Fibroblast of lung (primary cell): ENCODE data around the gene USP24. TPM values are rescaled to one million over a fixed set of nuclear protein-coding genes. Genes with fewer than 3 reads are reported as not detected.

Experiments used
- DNase-seq, 2 donors: peaks; one replicate each; pipeline versions ENCODE4 v3.0.0 to v3.0.0-alpha.2; 2010; ENCODE audit warnings: low read depth in 2 of 2
- H2AFZ ChIP-seq: 2 replicates; pipeline ENCODE4 v1.5.1; 2012; ENCODE audit warnings: low read length, control low read depth, inconsistent platforms
- H3K27ac ChIP-seq: 2 replicates; pipeline ENCODE4 v1.5.1; 2011; ENCODE audit warnings: low read length, control low read depth; ENCODE audit not compliant: insufficient read depth
- H3K27me3 ChIP-seq: 2 replicates; pipeline ENCODE4 v1.5.1; 2011; ENCODE audit warnings: mild to moderate bottlenecking, low read length; ENCODE audit not compliant: control insufficient read depth, insufficient read depth
- H3K36me3 ChIP-seq: 2 replicates; pipeline ENCODE4 v1.5.1; 2011; ENCODE audit warnings: low read length; ENCODE audit not compliant: control insufficient read depth, insufficient read depth
- H3K4me1 ChIP-seq: 2 replicates; pipeline ENCODE4 v1.5.1; 2011; ENCODE audit warnings: low read length; ENCODE audit not compliant: control insufficient read depth, insufficient read depth; ENCODE audit errors: extremely low read depth
- H3K4me2 ChIP-seq: 2 replicates; pipeline ENCODE4 v1.5.1; 2011; ENCODE audit warnings: low read length, control low read depth; ENCODE audit not compliant: insufficient read depth; ENCODE audit errors: extremely low read depth
- H3K4me3 ChIP-seq, 4 experiments: fragments of 200-600 bp in 1 of 4; sonication (generic) in 1 of 4; replicated peaks in 1 of 4; 2 replicates each; pipeline ENCODE4 v1.5.1; 2011 to 2016; ENCODE audit warnings: low read length in 4 of 4, low read depth in 3 of 4, mild to moderate bottlenecking in 3 of 4, control low read depth in 2 of 4, inconsistent platforms in 1 of 4, mixed read lengths in 1 of 4; ENCODE audit not compliant: insufficient read depth in 1 of 4; ENCODE audit errors: control extremely low read depth in 1 of 4
- H3K79me2 ChIP-seq: 2 replicates; pipeline ENCODE4 v1.5.1; 2012; ENCODE audit warnings: mild to moderate bottlenecking, low read length, inconsistent platforms; ENCODE audit not compliant: control insufficient read depth, insufficient read depth
- H3K9ac ChIP-seq: 2 replicates; pipeline ENCODE4 v1.5.1; 2011; ENCODE audit warnings: mild to moderate bottlenecking, low read length, control low read depth; ENCODE audit not compliant: insufficient read depth
- H3K9me3 ChIP-seq: 2 replicates; pipeline ENCODE4 v1.5.1; 2012; ENCODE audit warnings: low read depth, low read length; ENCODE audit not compliant: control insufficient read depth, insufficient read depth
- H4K20me1 ChIP-seq: 2 replicates; pipeline ENCODE4 v1.5.1; 2011; ENCODE audit warnings: low read length; ENCODE audit not compliant: control insufficient read depth, insufficient read depth; ENCODE audit errors: extremely low read depth
- EZH2 ChIP-seq: IDR thresholded peaks from 2 replicates; pipeline ENCODE4 v1.5.1; 2012; ENCODE audit warnings: low read length, control low read depth, mild to moderate bottlenecking; ENCODE audit errors: missing control alignments
- polyA plus RNA-seq, 2 donors: library from polyadenylated mRNA; depleted of rRNA in 1 of 2; stranded (reverse) in 1 of 2; unstranded in 1 of 2; fragments of >200 nt; gene quantifications; 2 replicates each; pipeline ENCODE4 v1.2.1, GENCODE V29; 2011 to 2012; ENCODE audit warnings: missing spikeins in 1 of 2
- total RNA-seq: library from RNA; depleted of rRNA; stranded (reverse); fragments of >200 nt; gene quantifications from 2 replicates; pipeline ENCODE4 v1.2.1, GENCODE V29; 2014
- TF ChIP-seq, protein P1 (sequence below), 2 donors: IDR thresholded peaks in 1 of 2; conservative IDR thresholded peaks in 1 of 2; 1 replicate in 1 of 2; 2 replicates in 1 of 2; pipeline ENCODE4 v1.5.1; 2011 to 2012; ENCODE audit warnings: low read length in 2 of 2, control low read depth in 1 of 2, inconsistent platforms in 1 of 2, low read depth in 1 of 2, mild to moderate bottlenecking in 1 of 2

USP24 gene
- total and polyA plus RNA-seq, 2 donors (not counting 1 experiment from before 2014, with no cell fraction given): 16.4 to 63.9 TPM

GRCh38 chr1:55179177-55179835, 35.9 kb downstream of the USP24 start:
- H3K9ac ChIP-seq: no peak overlapping the region
- no peak overlapping the region for H2AFZ ChIP-seq
- no peaks in the 10 kb centered on the region for H3K36me3 ChIP-seq
- no peak overlapping the region for H3K27ac ChIP-seq
- no peaks in the 10 kb centered on the region for H3K9me3 ChIP-seq
- H3K79me2 ChIP-seq: peaks cover 44% of the 10 kb centered on the region
- H4K20me1 ChIP-seq: no peaks in the 10 kb centered on the region
- H3K27me3 ChIP-seq: no peaks in the 10 kb centered on the region
- H3K4me3 ChIP-seq: no peak overlapping the region
- DNase-seq: peak in 1 of 2 donors; percentile 19
- TF ChIP-seq, protein P1, sequence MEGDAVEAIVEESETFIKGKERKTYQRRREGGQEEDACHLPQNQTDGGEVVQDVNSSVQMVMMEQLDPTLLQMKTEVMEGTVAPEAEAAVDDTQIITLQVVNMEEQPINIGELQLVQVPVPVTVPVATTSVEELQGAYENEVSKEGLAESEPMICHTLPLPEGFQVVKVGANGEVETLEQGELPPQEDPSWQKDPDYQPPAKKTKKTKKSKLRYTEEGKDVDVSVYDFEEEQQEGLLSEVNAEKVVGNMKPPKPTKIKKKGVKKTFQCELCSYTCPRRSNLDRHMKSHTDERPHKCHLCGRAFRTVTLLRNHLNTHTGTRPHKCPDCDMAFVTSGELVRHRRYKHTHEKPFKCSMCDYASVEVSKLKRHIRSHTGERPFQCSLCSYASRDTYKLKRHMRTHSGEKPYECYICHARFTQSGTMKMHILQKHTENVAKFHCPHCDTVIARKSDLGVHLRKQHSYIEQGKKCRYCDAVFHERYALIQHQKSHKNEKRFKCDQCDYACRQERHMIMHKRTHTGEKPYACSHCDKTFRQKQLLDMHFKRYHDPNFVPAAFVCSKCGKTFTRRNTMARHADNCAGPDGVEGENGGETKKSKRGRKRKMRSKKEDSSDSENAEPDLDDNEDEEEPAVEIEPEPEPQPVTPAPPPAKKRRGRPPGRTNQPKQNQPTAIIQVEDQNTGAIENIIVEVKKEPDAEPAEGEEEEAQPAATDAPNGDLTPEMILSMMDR (conservative IDR thresholded peaks at IDR 0.05 in 1 of 2, IDR thresholded peaks at IDR 0.05 in 1 of 2; ENCODE audit: low read depth in 1 of 2, low read length in 2 of 2): no peak
- TF ChIP-seq EZH2: no peak
- H3K4me2 ChIP-seq: no peak overlapping the region
- H3K4me1 ChIP-seq: no peaks in the 10 kb centered on the region

DNA sequence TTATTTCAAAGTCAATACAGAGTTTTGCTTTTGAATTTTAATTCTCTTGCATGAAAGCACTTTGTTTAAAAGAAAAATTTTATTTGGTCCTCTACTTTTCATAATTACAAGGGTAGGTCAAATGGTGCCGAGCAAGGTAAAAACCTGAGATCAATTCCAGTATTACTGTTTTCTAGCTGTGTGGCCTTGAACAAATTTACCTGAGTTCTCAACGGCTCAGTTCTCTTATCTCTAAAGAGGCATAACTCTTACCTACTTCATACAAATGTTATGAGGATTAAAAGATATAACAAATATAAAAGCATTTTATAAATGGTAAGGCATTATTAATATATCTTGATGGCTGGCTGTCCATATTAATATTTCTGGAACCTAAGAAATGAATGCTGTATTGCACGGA, 42.5 kb downstream of the USP24 start:
- no peaks in the 10 kb centered on the region for H3K36me3 ChIP-seq
- no peak for DNase-seq
- H3K4me2 ChIP-seq: no peak overlapping the region
- H3K79me2 ChIP-seq: no peaks in the 10 kb centered on the region
- no peak overlapping the region for H3K4me3 ChIP-seq
- H2AFZ ChIP-seq: no peak overlapping the region
- no peaks in the 10 kb centered on the region for H3K9me3 ChIP-seq
- H3K4me1 ChIP-seq: no peaks in the 10 kb centered on the region
- H3K27ac ChIP-seq: no peak overlapping the region
- H3K9ac ChIP-seq: no peak overlapping the region
- H3K27me3 ChIP-seq: no peaks in the 10 kb centered on the region
- H4K20me1 ChIP-seq: no peaks in the 10 kb centered on the region
- no peak for TF ChIP-seq EZH2
- TF ChIP-seq, protein P1 (conservative IDR thresholded peaks at IDR 0.05 in 1 of 2, IDR thresholded peaks at IDR 0.05 in 1 of 2; ENCODE audit: low read depth in 1 of 2, low read length in 2 of 2): no peak

GRCh38 chr1:55172272-55172671, 42.9 kb downstream of the USP24 start:
- Histone ChIP-seq H2AFZ (no peak overlapping the region), H3K79me2 (no peaks in the 10 kb centered on the region), H3K27me3 (no peaks in the 10 kb centered on the region), H3K27ac (no peak overlapping the region), H3K36me3 (no peaks in the 10 kb centered on the region), H3K9ac (no peak overlapping the region), H3K9me3 (no peaks in the 10 kb centered on the region), H3K4me2 (no peak overlapping the region), H3K4me3 (no peak overlapping the region), H3K4me1 (no peaks in the 10 kb centered on the region), H4K20me1 (no peaks in the 10 kb centered on the region)
- DNase-seq: peak in 1 of 2 donors; percentile 27
- TF ChIP-seq, protein P1 (conservative IDR thresholded peaks at IDR 0.05 in 1 of 2, IDR thresholded peaks at IDR 0.05 in 1 of 2; ENCODE audit: low read depth in 1 of 2, low read length in 2 of 2): no peak
- no peak for TF ChIP-seq EZH2
